ENCODE measurements around the gene ZBTB46. TPM values are rescaled to one million over a fixed set of nuclear protein-coding genes. Genes with fewer than 3 reads are reported as not detected.

Gene ZBTB46
- total RNA-seq, 1 experiment from 2014 or later, result 10.7 TPM

DNA sequence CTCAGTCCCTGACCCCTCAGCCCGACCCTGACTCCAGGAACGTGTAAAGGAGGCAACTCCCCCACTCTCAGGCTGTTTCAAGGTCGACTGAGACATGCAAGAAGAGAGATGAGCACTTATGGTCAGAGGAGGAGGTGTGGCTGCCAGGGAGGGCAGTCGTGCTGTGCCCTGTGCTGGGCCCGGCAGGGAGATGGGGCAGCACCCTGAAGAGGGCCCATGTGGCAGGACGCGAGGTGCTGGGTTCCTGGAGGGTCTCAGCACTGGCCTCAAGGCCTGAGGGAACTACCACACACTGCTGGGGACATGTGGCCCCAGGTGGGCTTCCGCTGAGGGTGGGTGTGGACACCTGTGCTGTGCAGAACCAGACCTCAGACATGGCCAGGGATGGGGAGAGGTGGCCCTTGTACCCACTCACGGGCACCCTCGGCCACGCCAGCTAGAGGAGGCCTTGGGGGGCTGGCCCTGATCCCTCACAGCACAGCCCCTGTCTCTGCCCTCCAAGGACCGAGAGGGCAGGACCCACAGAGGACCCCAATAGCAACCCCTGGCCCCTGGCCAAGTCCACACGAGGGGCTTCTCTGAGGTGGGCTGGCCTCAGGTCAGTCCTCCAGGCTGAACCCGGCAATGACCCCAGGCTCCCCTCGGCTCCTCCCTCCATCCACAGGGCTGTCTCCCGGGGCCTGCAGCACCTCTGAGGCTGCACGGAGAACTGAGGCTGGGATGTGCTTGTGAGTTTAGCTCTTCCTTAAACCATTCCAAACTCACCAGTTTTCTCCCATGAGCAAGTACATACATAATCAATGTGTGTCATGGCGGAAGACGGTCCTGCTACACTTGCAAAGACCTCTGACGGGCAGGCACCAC lies 82.8 kb downstream of the ZBTB46 start:
- DNase-seq (ENCODE audit: low read depth, low spot score) (no peak), ATAC-seq (no peak)
- H3K4me3 ChIP-seq (replicated peaks in 1 of 2; ENCODE audit: low read depth in 1 of 2, low read length in 2 of 2), result no peak overlapping the region
- ChIA-PET RAD21 (ENCODE audit: low non-redundant PET in 1 of 2, low total read pairs in 2 of 2, uncharacterized antibody in 2 of 2, unreplicated experiment in 2 of 2) (no interaction called here), POLR2A (no interaction called here), CTCF (no interaction called here)
- no TSS peak for BruUV-seq (replicated peaks)
- H3K4me1 ChIP-seq (ENCODE audit: control insufficient read depth in 1 of 2, insufficient read depth in 2 of 2, low read length in 2 of 2), result no peaks in the 10 kb centered on the region
- H3K27ac ChIP-seq (ENCODE audit: low read depth, low read length), result no peak overlapping the region; the same call in 1 of the 2 replicates
- H2AFZ ChIP-seq (ENCODE audit: low read depth, low read length, poor library complexity, severe bottlenecking), result no peak overlapping the region
- H3K79me2 ChIP-seq (ENCODE audit: insufficient read depth, low read length), result no peaks in the 10 kb centered on the region
- TF ChIP-seq FOSL1 (IDR thresholded peaks at IDR 0.05; ENCODE audit: low read depth) (no peak), POLR2A (IDR thresholded peaks at IDR 0.05; ENCODE audit: borderline replicate concordance, extremely low read depth, insufficient read depth, insufficient read length) (no peak), EZH2 (IDR thresholded peaks at IDR 0.05) (no peak), POLR2AphosphoS5 (IDR thresholded peaks at IDR 0.05; ENCODE audit: low read depth, low read length) (no peak), EZH2phosphoT487 (IDR thresholded peaks at IDR 0.05; ENCODE audit: borderline replicate concordance) (no peak), RAD21 (IDR thresholded peaks at IDR 0.05; ENCODE audit: low read depth) (no peak), ZFX (IDR thresholded peaks at IDR 0.05) (no peak), JUND (IDR thresholded peaks at IDR 0.05) (no peak), YY1 (IDR thresholded peaks at IDR 0.05; ENCODE audit: extremely low read depth, insufficient replicate concordance, low read depth, low read length) (no peak), CBX3 (IDR thresholded peaks at IDR 0.05; ENCODE audit: low read depth) (no peak), TCF7L2 (IDR thresholded peaks at IDR 0.05; ENCODE audit: borderline replicate concordance, extremely low read depth, insufficient read depth, insufficient read length) (no peak), ZNF274 (IDR thresholded peaks at IDR 0.05; ENCODE audit: low read depth, low read length) (no peak), EGR1 (IDR thresholded peaks at IDR 0.05; ENCODE audit: low read depth) (no peak), SRF (IDR thresholded peaks at IDR 0.05; ENCODE audit: low read depth) (no peak), SP1 (IDR thresholded peaks at IDR 0.05; ENCODE audit: low read depth) (no peak)
- TF ChIP-seq, protein P1, sequence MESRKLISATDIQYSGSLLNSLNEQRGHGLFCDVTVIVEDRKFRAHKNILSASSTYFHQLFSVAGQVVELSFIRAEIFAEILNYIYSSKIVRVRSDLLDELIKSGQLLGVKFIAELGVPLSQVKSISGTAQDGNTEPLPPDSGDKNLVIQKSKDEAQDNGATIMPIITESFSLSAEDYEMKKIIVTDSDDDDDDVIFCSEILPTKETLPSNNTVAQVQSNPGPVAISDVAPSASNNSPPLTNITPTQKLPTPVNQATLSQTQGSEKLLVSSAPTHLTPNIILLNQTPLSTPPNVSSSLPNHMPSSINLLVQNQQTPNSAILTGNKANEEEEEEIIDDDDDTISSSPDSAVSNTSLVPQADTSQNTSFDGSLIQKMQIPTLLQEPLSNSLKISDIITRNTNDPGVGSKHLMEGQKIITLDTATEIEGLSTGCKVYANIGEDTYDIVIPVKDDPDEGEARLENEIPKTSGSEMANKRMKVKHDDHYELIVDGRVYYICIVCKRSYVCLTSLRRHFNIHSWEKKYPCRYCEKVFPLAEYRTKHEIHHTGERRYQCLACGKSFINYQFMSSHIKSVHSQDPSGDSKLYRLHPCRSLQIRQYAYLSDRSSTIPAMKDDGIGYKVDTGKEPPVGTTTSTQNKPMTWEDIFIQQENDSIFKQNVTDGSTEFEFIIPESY (IDR thresholded peaks at IDR 0.05; ENCODE audit: extremely low read depth, insufficient replicate concordance, low read length), result no peak
- TF ChIP-seq, protein P2, sequence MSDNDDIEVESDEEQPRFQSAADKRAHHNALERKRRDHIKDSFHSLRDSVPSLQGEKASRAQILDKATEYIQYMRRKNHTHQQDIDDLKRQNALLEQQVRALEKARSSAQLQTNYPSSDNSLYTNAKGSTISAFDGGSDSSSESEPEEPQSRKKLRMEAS (IDR thresholded peaks at IDR 0.05), result no peak
- TF ChIP-seq, protein P3, sequence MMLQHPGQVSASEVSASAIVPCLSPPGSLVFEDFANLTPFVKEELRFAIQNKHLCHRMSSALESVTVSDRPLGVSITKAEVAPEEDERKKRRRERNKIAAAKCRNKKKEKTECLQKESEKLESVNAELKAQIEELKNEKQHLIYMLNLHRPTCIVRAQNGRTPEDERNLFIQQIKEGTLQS (IDR thresholded peaks at IDR 0.05), result no peak
- TF ChIP-seq, protein P4, sequence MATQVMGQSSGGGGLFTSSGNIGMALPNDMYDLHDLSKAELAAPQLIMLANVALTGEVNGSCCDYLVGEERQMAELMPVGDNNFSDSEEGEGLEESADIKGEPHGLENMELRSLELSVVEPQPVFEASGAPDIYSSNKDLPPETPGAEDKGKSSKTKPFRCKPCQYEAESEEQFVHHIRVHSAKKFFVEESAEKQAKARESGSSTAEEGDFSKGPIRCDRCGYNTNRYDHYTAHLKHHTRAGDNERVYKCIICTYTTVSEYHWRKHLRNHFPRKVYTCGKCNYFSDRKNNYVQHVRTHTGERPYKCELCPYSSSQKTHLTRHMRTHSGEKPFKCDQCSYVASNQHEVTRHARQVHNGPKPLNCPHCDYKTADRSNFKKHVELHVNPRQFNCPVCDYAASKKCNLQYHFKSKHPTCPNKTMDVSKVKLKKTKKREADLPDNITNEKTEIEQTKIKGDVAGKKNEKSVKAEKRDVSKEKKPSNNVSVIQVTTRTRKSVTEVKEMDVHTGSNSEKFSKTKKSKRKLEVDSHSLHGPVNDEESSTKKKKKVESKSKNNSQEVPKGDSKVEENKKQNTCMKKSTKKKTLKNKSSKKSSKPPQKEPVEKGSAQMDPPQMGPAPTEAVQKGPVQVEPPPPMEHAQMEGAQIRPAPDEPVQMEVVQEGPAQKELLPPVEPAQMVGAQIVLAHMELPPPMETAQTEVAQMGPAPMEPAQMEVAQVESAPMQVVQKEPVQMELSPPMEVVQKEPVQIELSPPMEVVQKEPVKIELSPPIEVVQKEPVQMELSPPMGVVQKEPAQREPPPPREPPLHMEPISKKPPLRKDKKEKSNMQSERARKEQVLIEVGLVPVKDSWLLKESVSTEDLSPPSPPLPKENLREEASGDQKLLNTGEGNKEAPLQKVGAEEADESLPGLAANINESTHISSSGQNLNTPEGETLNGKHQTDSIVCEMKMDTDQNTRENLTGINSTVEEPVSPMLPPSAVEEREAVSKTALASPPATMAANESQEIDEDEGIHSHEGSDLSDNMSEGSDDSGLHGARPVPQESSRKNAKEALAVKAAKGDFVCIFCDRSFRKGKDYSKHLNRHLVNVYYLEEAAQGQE (IDR thresholded peaks at IDR 0.05; ENCODE audit: low read depth), result no peak
- H3K27me3 ChIP-seq (ENCODE audit: insufficient read depth, low read length), result no peaks in the 10 kb centered on the region
- no peak overlapping the region for H3K9ac ChIP-seq (ENCODE audit: low read length)
- H3K4me2 ChIP-seq (ENCODE audit: low read length), result no peak overlapping the region
- H3K9me3 ChIP-seq (ENCODE audit: control insufficient read depth in 1 of 2, insufficient read depth in 1 of 2, low read depth in 1 of 2, low read length in 2 of 2), result no peaks in the 10 kb centered on the region
- peaks cover 0 to 5% of the 10 kb centered on the region in 2 experiments; a peak in 2 of 4 replicates for H3K36me3 ChIP-seq (ENCODE audit: control insufficient read depth in 1 of 2, insufficient read depth in 2 of 2, low read length in 2 of 2)
- no peaks in the 10 kb centered on the region for H4K20me1 ChIP-seq (ENCODE audit: insufficient read depth)
- H3K9me2 ChIP-seq (ENCODE audit: insufficient read depth), result no peaks in the 10 kb centered on the region
- intact Hi-C loops (cut with micrococcal nuclease), result no loop called here

Data from HCT116 (cell line).